Measurements from ENCODE around the gene CNGA3. TPM values are rescaled to one million over a fixed set of nuclear protein-coding genes. Genes with fewer than 3 reads are reported as not detected.

Gene CNGA3
- total and polyA plus RNA-seq, 2 of the 4 experiments (the other 2 are of a cell fraction), result under 0.01 TPM; not detected in 1

DNA sequence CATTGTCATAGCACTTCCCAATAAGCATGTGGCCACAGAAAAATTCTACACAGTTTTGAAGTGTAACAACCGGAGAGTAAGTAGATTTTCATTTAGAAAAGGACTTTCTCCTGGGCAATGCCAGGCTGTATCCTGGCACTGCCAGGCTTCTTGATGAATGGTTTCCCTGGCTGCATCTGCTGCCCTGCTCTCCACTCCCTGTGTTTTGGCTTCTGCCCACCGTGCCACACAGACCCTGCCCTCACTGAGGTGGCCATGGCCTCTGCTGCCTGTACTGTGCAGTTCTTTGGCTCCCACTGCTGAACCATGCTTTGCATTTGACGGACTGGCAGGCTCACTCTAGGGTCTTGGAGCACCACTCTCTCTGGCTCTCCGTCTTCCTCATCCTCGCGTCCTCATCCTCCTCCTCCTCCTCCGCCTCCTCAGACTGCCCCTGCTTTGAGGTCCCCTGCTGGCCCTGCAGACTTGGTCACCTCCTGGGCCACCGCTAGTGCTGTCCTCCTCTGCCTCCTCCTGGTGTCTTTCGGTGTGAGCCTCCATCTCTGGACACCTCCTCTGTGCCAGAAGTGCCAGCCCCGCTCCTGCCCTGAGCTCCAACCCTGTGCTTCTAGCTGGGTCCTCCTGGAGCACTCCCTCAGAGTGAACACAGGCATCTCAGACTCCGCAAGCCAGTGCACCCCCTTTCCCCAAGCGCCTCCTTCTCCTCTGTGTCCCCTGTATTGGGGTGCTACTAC, 45.9 kb upstream of the CNGA3 start:
- Histone ChIP-seq H4K8ac (ENCODE audit: low read depth in 2 of 2, low read length in 2 of 2) (no peak overlapping the region), H3K9ac (ENCODE audit: low read depth, low read length) (no peak overlapping the region), H3K27ac (ENCODE audit: insufficient read depth, low read length) (no peak overlapping the region), H3K9me3 (ENCODE audit: control insufficient read depth, insufficient read depth, low read length) (no peaks in the 10 kb centered on the region), H3K18ac (ENCODE audit: low read depth, low read length) (no peak overlapping the region), H4K5ac (ENCODE audit: low read depth, low read length) (no peak overlapping the region), H3K56ac (ENCODE audit: extremely low read depth, insufficient read depth, low read length) (no peak overlapping the region), H4K20me1 (ENCODE audit: insufficient read depth, low read length) (no peaks in the 10 kb centered on the region), H3K9me1 (ENCODE audit: insufficient read depth, low read length) (no peaks in the 10 kb centered on the region), H2BK20ac (ENCODE audit: low read depth, low read length) (no peak overlapping the region), H3K14ac (replicated peaks; ENCODE audit: low read depth, low read length) (no peak overlapping the region), H3K36me3 (ENCODE audit: control insufficient read depth, insufficient read depth, low read length) (no peaks in the 10 kb centered on the region), H3K4me1 (ENCODE audit: control insufficient read depth, insufficient read depth, low read length) (no peaks in the 10 kb centered on the region), H3K23ac (ENCODE audit: low read depth, low read length) (no peak overlapping the region), H2AK5ac (ENCODE audit: low read depth, low read length) (no peak overlapping the region), H2BK5ac (ENCODE audit: low read depth, low read length, poor library complexity, severe bottlenecking) (no peak overlapping the region), H2AK9ac (replicated peaks; ENCODE audit: low read depth, low read length, poor library complexity) (no peak overlapping the region), H3K4me2 (ENCODE audit: low read depth, low read length) (no peak overlapping the region), H2BK15ac (ENCODE audit: low read depth, low read length) (no peak overlapping the region), H3K4me3 (ENCODE audit: insufficient read depth, low read depth, low read length) (no peak overlapping the region), H4K91ac (ENCODE audit: insufficient read depth, low read depth, low read length) (no peak overlapping the region), H3K4ac (ENCODE audit: low read depth, low read length) (no peak overlapping the region), H2BK120ac (ENCODE audit: low read depth, low read length) (no peak overlapping the region), H2AFZ (replicated peaks; ENCODE audit: low read length, poor library complexity) (no peak overlapping the region), H3K79me1 (ENCODE audit: low read depth in 1 of 2, low read length in 2 of 2) (no peaks in the 10 kb centered on the region), H3K27me3 (ENCODE audit: control insufficient read depth, insufficient read depth, low read length) (peaks cover 17% of the 10 kb centered on the region)
- ATAC-seq (ENCODE audit: low read depth) (no peak), DNase-seq (no peak)
- ChIA-PET POLR2A (ENCODE audit: unreplicated experiment) (no interaction called here), CTCF (no interaction called here)
- intact Hi-C loops (cut with micrococcal nuclease), result no loop called here
- 60% methylated on average over 2 of the region's 12 CpGs; no CpG with 5 or more reads in 1 of the 2 experiments for WGBS, 2 experiments (ENCODE audit: extremely low coverage in 2 of 2, insufficient read length in 1 of 2)
- in situ Hi-C loops (cut with MboI; ENCODE audit: low sequenced_read_pairs), result no loop called here
- dilution Hi-C loops (cut with HindIII; ENCODE audit: low sequenced_read_pairs, unreplicated experiment), result no loop called here
- TF ChIP-seq SMC3 (IDR thresholded peaks at IDR 0.05; ENCODE audit: low read depth, low read length) (no peak), MXI1 (IDR thresholded peaks at IDR 0.05; ENCODE audit: borderline replicate concordance, low read depth, low read length) (no peak)
- TF ChIP-seq, protein P1, sequence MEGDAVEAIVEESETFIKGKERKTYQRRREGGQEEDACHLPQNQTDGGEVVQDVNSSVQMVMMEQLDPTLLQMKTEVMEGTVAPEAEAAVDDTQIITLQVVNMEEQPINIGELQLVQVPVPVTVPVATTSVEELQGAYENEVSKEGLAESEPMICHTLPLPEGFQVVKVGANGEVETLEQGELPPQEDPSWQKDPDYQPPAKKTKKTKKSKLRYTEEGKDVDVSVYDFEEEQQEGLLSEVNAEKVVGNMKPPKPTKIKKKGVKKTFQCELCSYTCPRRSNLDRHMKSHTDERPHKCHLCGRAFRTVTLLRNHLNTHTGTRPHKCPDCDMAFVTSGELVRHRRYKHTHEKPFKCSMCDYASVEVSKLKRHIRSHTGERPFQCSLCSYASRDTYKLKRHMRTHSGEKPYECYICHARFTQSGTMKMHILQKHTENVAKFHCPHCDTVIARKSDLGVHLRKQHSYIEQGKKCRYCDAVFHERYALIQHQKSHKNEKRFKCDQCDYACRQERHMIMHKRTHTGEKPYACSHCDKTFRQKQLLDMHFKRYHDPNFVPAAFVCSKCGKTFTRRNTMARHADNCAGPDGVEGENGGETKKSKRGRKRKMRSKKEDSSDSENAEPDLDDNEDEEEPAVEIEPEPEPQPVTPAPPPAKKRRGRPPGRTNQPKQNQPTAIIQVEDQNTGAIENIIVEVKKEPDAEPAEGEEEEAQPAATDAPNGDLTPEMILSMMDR (conservative IDR thresholded peaks at IDR 0.05; ENCODE audit: low read depth, low read length), result no peak
- BruUV-seq (replicated peaks), result no TSS peak

Data from IMR-90 (cell line).